Measurements from ENCODE around the gene AGAP1. TPM values are rescaled to one million over a fixed set of nuclear protein-coding genes. Genes with fewer than 3 reads are reported as not detected.

Gene AGAP1
- total and polyA plus RNA-seq, 10 donors: 1.1 to 26.6 (median 11.3) TPM

GRCh38 chr2:235492850-235493344, 946 bp upstream of the AGAP1 start:
- WGBS, 5 donors: 16 to 28% (median 21%) methylated on average over 14 to 27 of the region's 27 CpGs
- peaks cover 4 to 36% (median 21%) of the 10 kb centered on the region in 6 donors for H3K4me1 ChIP-seq
- TF ChIP-seq CTCF (IDR thresholded peaks at IDR 0.05 in 8 of 11, conservative IDR thresholded peaks at IDR 0.05 in 3 of 11) (no peak), POLR2AphosphoS5 (IDR thresholded peaks at IDR 0.05) (no peak), POLR2A (IDR thresholded peaks at IDR 0.05) (no peak)
- peak overlapping the region in 7 of 8 donors; percentile 28 to 71 (median 42) for H3K4me3 ChIP-seq
- H3K9me3 ChIP-seq: peaks cover 0 to 4% (median 0%) of the 10 kb centered on the region in 8 donors
- intact Hi-C loops (cut with DNase I; ENCODE audit: low total_unique reads): no loop called here
- no peaks in the 10 kb centered on the region for H3K36me3 ChIP-seq
- peak overlapping the region in 6 of 8 donors; percentile 70 to 84 (median 81) for H3K27ac ChIP-seq
- no peak for DNase-seq
- peaks cover 0 to 69% (median 18%) of the 10 kb centered on the region in 7 donors for H3K27me3 ChIP-seq (replicated peaks in 1 of 7)

- Histone ChIP-seq H3K4me1 (peaks cover 4 to 36% (median 21%) of the 10 kb centered on the region in 6 donors), H3K27ac (peak overlapping the region; percentile 27 to 84 (median 78)), H3K4me3 (peak overlapping the region; percentile 25 to 71 (median 40)), H3K27me3 (replicated peaks in 1 of 7) (peaks cover 0 to 69% (median 18%) of the 10 kb centered on the region in 7 donors), H3K36me3 (no peaks in the 10 kb centered on the region), H3K9me3 (peaks cover 0 to 4% (median 0%) of the 10 kb centered on the region in 8 donors)
- DNase-seq: no peak
- TF ChIP-seq POLR2A (IDR thresholded peaks at IDR 0.05): no peak
- no peak for TF ChIP-seq CTCF (IDR thresholded peaks at IDR 0.05 in 8 of 11, conservative IDR thresholded peaks at IDR 0.05 in 3 of 11)
- TF ChIP-seq POLR2AphosphoS5 (IDR thresholded peaks at IDR 0.05): no peak
- intact Hi-C loops (cut with DNase I; ENCODE audit: low total_unique reads): no loop called here
- 3 to 12% (median 6%) methylated on average over 13 to 33 of the region's 33 CpGs for WGBS, 5 donors
These were observed 455 bp upstream of the AGAP1 start for GRCh38 chr2:235493402-235493774.

- Histone ChIP-seq H3K36me3 (no peaks in the 10 kb centered on the region), H3K4me3 (peak overlapping the region; percentile 30 to 71 (median 48)), H3K27me3 (replicated peaks in 1 of 7) (peaks cover 0 to 69% (median 18%) of the 10 kb centered on the region in 7 donors), H3K9me3 (peaks cover 0 to 4% (median 0%) of the 10 kb centered on the region in 8 donors), H3K27ac (peak overlapping the region in 5 of 8 donors; percentile 3 to 63 (median 53)), H3K4me1 (peaks cover 4 to 36% (median 21%) of the 10 kb centered on the region in 6 donors)
- 1 to 2% (median 2%) methylated on average over 14 to 72 of the region's 72 CpGs for WGBS, 5 donors
- DNase-seq: no peak
- intact Hi-C loops (cut with DNase I; ENCODE audit: low total_unique reads): no loop called here
- TF ChIP-seq CTCF (IDR thresholded peaks at IDR 0.05 in 8 of 11, conservative IDR thresholded peaks at IDR 0.05 in 3 of 11) (no peak), POLR2AphosphoS5 (IDR thresholded peaks at IDR 0.05) (peak in 2 of 3 donors; percentile 6 to 10)
These were observed 1.0 kb downstream of the AGAP1 start for GRCh38 chr2:235494716-235495372.

Data from spleen (tissue), 11 donors.